ENCODE results near the gene OARD1. TPM values are rescaled to one million over a fixed set of nuclear protein-coding genes. Genes with fewer than 3 reads are reported as not detected.
A peak's percentile ranks its signal among the peaks of the same experiment; 100 is the strongest.

OARD1 gene
- total and polyA plus RNA-seq, 4 donors = 22.2 to 27.0 (median 24.3) TPM

GRCh38 chr6:41056768-41057490 lies 15.2 kb downstream of the OARD1 start:
- ATAC-seq (ENCODE audit: insufficient read depth, low FRiP score) = no peak

GRCh38 chr6:41055149-41055548 lies 17.0 kb downstream of the OARD1 start:
- no peaks in the 10 kb centered on the region for H3K27me3 ChIP-seq (ENCODE audit: control insufficient read depth in 3 of 3, insufficient read depth in 3 of 3, low read length in 2 of 3)
- no peak for TF ChIP-seq CTCF (IDR thresholded peaks at IDR 0.05; ENCODE audit: control extremely low read depth, extremely low read depth)
- 55 to 56% methylated on average over 3 of the region's 3 CpGs for WGBS, 2 donors
- H3K9ac ChIP-seq (ENCODE audit: insufficient read depth in 1 of 2, low read length in 2 of 2) = no peak overlapping the region
- H3K4me3 ChIP-seq = no peak overlapping the region
- peaks cover 0 to 14% (median 0%) of the 10 kb centered on the region in 5 donors for H3K4me1 ChIP-seq (ENCODE audit: control insufficient read depth in 5 of 5, insufficient read depth in 5 of 5, low read length in 5 of 5)
- no peaks in the 10 kb centered on the region for H3K36me3 ChIP-seq (ENCODE audit: control insufficient read depth in 4 of 4, insufficient read depth in 4 of 4, low read length in 4 of 4)
- H3K9me3 ChIP-seq (ENCODE audit: control insufficient read depth in 4 of 4, insufficient read depth in 3 of 4, low read length in 3 of 4) = no peaks in the 10 kb centered on the region
- no peak for DNase-seq
- no peak for ATAC-seq (ENCODE audit: insufficient read depth, low FRiP score)
- peak overlapping the region in 1 of 2 donors; percentile 82 for H3K27ac ChIP-seq (ENCODE audit: low read depth in 1 of 2, low read length in 1 of 2)

More at GRCh38 chr6:41056768-41057490, 15.2 kb downstream of the OARD1 start:
- Histone ChIP-seq H3K9me3 (ENCODE audit: control insufficient read depth in 4 of 4, insufficient read depth in 3 of 4, low read length in 3 of 4) (no peaks in the 10 kb centered on the region), H3K36me3 (ENCODE audit: control insufficient read depth in 4 of 4, insufficient read depth in 4 of 4, low read length in 4 of 4) (no peaks in the 10 kb centered on the region), H3K4me3 (no peak overlapping the region), H3K27ac (ENCODE audit: low read depth in 1 of 2, low read length in 1 of 2) (peak overlapping the region in 1 of 2 donors; percentile 81), H3K9ac (ENCODE audit: insufficient read depth in 1 of 2, low read length in 2 of 2) (no peak overlapping the region), H3K27me3 (ENCODE audit: control insufficient read depth in 3 of 3, insufficient read depth in 3 of 3, low read length in 2 of 3) (no peaks in the 10 kb centered on the region), H3K4me1 (ENCODE audit: control insufficient read depth in 5 of 5, insufficient read depth in 5 of 5, low read length in 5 of 5) (peaks cover 0 to 15% (median 3%) of the 10 kb centered on the region in 5 donors)
- WGBS, 2 donors = 87 to 92% methylated on average over 6 of the region's 6 CpGs
- TF ChIP-seq CTCF (IDR thresholded peaks at IDR 0.05; ENCODE audit: control extremely low read depth, extremely low read depth) = no peak
- no peak for DNase-seq

- no peak for ATAC-seq (ENCODE audit: insufficient read depth, low FRiP score)
- H3K27me3 ChIP-seq (ENCODE audit: control insufficient read depth in 3 of 3, insufficient read depth in 3 of 3, low read length in 2 of 3) = no peaks in the 10 kb centered on the region
- peaks cover 0 to 17% (median 0%) of the 10 kb centered on the region in 5 donors for H3K4me1 ChIP-seq (ENCODE audit: control insufficient read depth in 5 of 5, insufficient read depth in 5 of 5, low read length in 5 of 5)
- H3K4me3 ChIP-seq = no peak overlapping the region
- TF ChIP-seq CTCF (IDR thresholded peaks at IDR 0.05; ENCODE audit: control extremely low read depth, extremely low read depth) = no peak
- 98 to 100% methylated on average over 3 of the region's 3 CpGs for WGBS, 2 donors
- no peak overlapping the region for H3K9ac ChIP-seq (ENCODE audit: insufficient read depth in 1 of 2, low read length in 2 of 2)
- H3K36me3 ChIP-seq (ENCODE audit: control insufficient read depth in 4 of 4, insufficient read depth in 4 of 4, low read length in 4 of 4) = no peaks in the 10 kb centered on the region
- peak overlapping the region in 1 of 2 donors; percentile 82 for H3K27ac ChIP-seq (ENCODE audit: low read depth in 1 of 2, low read length in 1 of 2)
- no peak for DNase-seq
- H3K9me3 ChIP-seq (ENCODE audit: control insufficient read depth in 4 of 4, insufficient read depth in 3 of 4, low read length in 3 of 4) = no peaks in the 10 kb centered on the region
Observed at GRCh38 chr6:41054511-41054910, 17.6 kb downstream of the OARD1 start.
